GM23248 (cell line): ENCODE measurements around the gene GSTP1. TPM values are rescaled to one million over a fixed set of nuclear protein-coding genes. Genes with fewer than 3 reads are reported as not detected.

Source experiments
- DNase-seq: peaks from one replicate; pipeline ENCODE4 v3.0.0-alpha.2; 2015
- H2AFZ ChIP-seq: fragments of 200-600 bp; sonication (generic); 2 replicates; pipeline ENCODE4 v1.6.1; 2016; ENCODE audit warnings: antibody characterized with exemption
- H3F3A ChIP-seq: fragments of 200-600 bp; sonication (generic); 2 replicates; pipeline ENCODE4 v1.6.1; 2016; ENCODE audit warnings: mild to moderate bottlenecking, antibody characterized with exemption, mixed run types; ENCODE audit not compliant: insufficient read depth
- H3K27ac ChIP-seq: fragments of 200-600 bp; sonication (generic); 2 replicates; pipeline ENCODE4 v1.5.1; 2016; ENCODE audit warnings: mild to moderate bottlenecking
- H3K27me3 ChIP-seq: fragments of 200-600 bp; sonication (generic); replicated peaks from 2 replicates; pipeline ENCODE4 v1.6.1; 2016; ENCODE audit warnings: mild to moderate bottlenecking; ENCODE audit not compliant: insufficient read depth
- H3K36me3 ChIP-seq: fragments of 200-600 bp; sonication (generic); 2 replicates; pipeline ENCODE4 v1.6.1; 2016; ENCODE audit warnings: low read depth, mild to moderate bottlenecking
- H3K4me1 ChIP-seq: fragments of 200-600 bp; sonication (generic); 2 replicates; pipeline ENCODE4 v1.6.1; 2016; ENCODE audit warnings: mild to moderate bottlenecking; ENCODE audit not compliant: insufficient read depth
- H3K4me2 ChIP-seq: fragments of 200-600 bp; sonication (generic); one replicate; pipeline ENCODE4 v1.6.1; 2016; ENCODE audit warnings: mild to moderate bottlenecking; ENCODE audit not compliant: unreplicated experiment
- H3K4me3 ChIP-seq: fragments of 200-600 bp; sonication (generic); 2 replicates; pipeline ENCODE4 v1.5.1; 2016; ENCODE audit warnings: mild to moderate bottlenecking
- H3K79me2 ChIP-seq: fragments of 200-600 bp; sonication (generic); 2 replicates; pipeline ENCODE4 v1.6.1; 2016; ENCODE audit warnings: mild to moderate bottlenecking; ENCODE audit not compliant: insufficient read depth
- H3K9ac ChIP-seq: fragments of 200-600 bp; sonication (generic); 2 replicates; pipeline ENCODE4 v1.6.1; 2016; ENCODE audit warnings: mild to moderate bottlenecking
- H3K9me2 ChIP-seq: fragments of 200-600 bp; sonication (generic); 2 replicates; pipeline ENCODE4 v1.6.1; 2016; ENCODE audit warnings: mixed run types, mild to moderate bottlenecking, moderate library complexity; ENCODE audit not compliant: insufficient read depth
- H3K9me3 ChIP-seq: fragments of 200-600 bp; sonication (generic); one replicate; pipeline ENCODE4 v1.6.1; 2017; ENCODE audit warnings: low read depth
- H4K20me1 ChIP-seq: fragments of 200-600 bp; sonication (generic); 2 replicates; pipeline ENCODE4 v1.6.0; 2016; ENCODE audit not compliant: insufficient read depth
- EZH2 ChIP-seq: fragments of 200-600 bp; sonication (generic); IDR thresholded peaks from 2 replicates; pipeline ENCODE4 v1.6.1; 2018; ENCODE audit warnings: antibody characterized with exemption, mild to moderate bottlenecking; ENCODE audit not compliant: insufficient read depth, poor library complexity, severe bottlenecking
- EZH2phosphoT487 ChIP-seq: fragments of 200-600 bp; sonication (generic); IDR thresholded peaks from 2 replicates; pipeline ENCODE4 v1.6.1; 2018; ENCODE audit warnings: antibody characterized with exemption, moderate library complexity, mild to moderate bottlenecking, low read depth; ENCODE audit not compliant: insufficient read depth
- WGBS, 2 experiments: methylation state at CpG; one replicate each; pipeline ENCODE4 v1.1.6; 2015 to 2017; ENCODE audit warnings: low lambda C conversion rate in 2 of 2, low coverage in 1 of 2; ENCODE audit errors: missing lambda C conversion rate in 2 of 2; 5-methylcytosine and 5-hydroxymethylcytosine counted together
- in situ Hi-C: fragments of 300-500 bp; cut with MboI; formaldehyde crosslinking; loops from 2 replicates; pipeline ENCODE4 v1.15.0; 2020
- polyA plus RNA-seq: library from polyadenylated mRNA; unstranded; fragments of >200 nt; fragmentation: Nextera tagmentation; extraction: Ambion mirVana; gene quantifications from 2 replicates; pipeline ENCODE4 v1.2.1, GENCODE V29; 2016
- total RNA-seq: library from RNA; depleted of rRNA; stranded (reverse); fragments of >200 nt; shearing (Covaris generic); gene quantifications from 2 replicates; pipeline ENCODE4 v1.2.3, GENCODE V29; 2014

The GSTP1 gene
- total and polyA plus RNA-seq, 2 experiments from 2014 or later, result 606 to 743 TPM

DNA sequence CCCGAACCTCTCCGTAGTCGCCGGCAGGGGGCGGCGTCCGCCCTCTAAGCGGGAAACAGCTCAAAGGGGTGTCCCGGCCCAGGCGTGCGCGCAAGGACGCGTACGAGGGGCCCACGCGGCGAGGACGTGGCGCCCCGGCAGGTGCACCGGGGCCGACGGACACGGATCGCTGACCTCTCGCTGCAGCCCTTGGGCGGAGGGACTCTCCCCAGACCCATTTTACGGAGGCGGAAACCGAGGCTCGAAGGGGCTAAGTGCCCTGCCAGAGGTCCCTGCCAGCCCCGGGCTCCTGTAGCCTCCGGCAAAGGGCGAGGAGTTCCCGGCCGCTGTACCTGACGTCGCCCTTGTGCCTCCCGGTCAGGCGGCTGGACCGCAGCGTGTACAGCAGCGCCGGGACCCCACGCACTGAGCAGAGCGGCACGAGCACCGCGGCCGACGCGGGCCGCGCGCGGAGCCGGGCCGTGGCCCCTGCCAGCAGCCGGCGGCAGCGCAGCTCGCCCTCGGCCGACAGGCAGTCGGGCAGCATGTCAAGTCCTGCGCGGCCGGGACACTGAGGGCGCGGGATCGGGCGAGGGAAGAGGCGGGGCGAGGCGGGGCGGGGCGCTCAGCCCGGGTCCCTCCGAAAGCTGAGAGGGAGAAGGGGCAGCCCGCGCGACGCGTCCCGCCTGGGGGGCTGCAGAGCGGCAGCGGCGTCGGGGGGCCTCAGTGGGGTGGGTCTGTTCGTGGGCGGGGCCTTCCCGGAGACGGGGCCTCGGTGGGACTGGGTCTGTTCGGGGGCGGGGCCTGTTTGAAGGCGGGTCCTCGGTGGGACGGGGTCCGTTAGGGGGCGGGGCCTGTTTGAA is 46.0 kb downstream of the GSTP1 start, which contains the start of gene NUDT8:
TSS of gene NUDT8 (minus strand) at position 552 of the 842 bp plus-strand sequence. CDS start at position 526, 26 bp downstream.
- Histone ChIP-seq H3K36me3 (no peaks in the 10 kb centered on the region), H3K4me2 (peak within 1 kb of the TSS; percentile 88), H3K79me2 (no peaks in the 10 kb centered on the region), H3K27ac (peak within 1 kb of the TSS; percentile 33), H3K4me3 (peak within 1 kb of the TSS; percentile 79), H4K20me1 (no peaks in the 10 kb centered on the region), H3K27me3 (no peaks in the 10 kb centered on the region), H3K4me1 (no peaks in the 10 kb centered on the region), H3F3A (no peaks in the 10 kb centered on the region), H3K9me2 (no peaks in the 10 kb centered on the region), H3K9ac (peak within 1 kb of the TSS; percentile 77), H2AFZ (peak within 1 kb of the TSS; percentile 91), H3K9me3 (no peaks in the 10 kb centered on the region)
- TF ChIP-seq EZH2 (no peak), EZH2phosphoT487 (no peak)
- DNase-seq, result peak; percentile 92
- in situ Hi-C loops, result no loop called here
- 1% methylated on average over 64 to 96 of the region's 102 CpGs for WGBS, 2 experiments

DNA sequence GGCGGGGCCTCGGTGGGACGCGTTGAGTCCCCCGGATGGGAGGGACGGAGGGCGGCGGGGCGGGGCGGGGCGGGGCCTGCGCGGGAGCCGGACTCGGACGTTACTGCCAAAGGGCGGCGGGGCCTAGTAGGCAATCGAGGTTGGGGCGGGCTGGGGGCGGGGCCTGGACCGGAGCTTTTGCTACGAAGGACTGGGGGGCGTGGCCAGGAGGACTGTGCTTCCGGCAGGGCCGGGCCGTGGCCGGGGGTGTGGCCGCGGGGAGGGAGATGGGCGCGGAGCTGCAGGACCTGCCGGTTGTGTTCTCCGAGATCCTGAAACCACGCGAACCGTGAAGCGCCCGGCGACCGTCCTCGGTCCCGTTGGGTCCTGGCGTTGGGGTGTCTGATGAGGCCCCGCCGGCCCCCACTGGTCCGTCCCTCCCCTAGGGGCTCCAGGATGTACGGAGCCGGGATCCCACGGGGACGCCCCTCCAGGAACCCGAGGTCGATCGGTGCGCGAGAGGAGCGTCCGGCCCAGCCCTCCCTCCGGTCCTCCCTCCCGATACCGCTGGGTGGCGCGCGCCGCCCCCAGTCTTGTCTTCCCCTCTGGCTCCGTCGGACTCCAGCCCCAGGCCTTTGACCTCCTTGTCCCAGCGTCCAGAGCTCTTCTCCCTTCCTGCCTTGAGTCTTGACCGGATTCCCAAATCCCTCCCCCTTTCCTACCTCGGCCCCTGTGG is 46.8 kb downstream of the GSTP1 start:
- no peak for TF ChIP-seq EZH2
- no peak for TF ChIP-seq EZH2phosphoT487
- WGBS, 2 experiments, result 0 to 1% methylated on average over 2 to 64 of the region's 70 CpGs
- Histone ChIP-seq H3K4me2 (peak overlapping the region; percentile 88), H3K27me3 (no peaks in the 10 kb centered on the region), H3K79me2 (no peaks in the 10 kb centered on the region), H3K9ac (peak overlapping the region; percentile 77), H3K9me2 (no peaks in the 10 kb centered on the region), H3K36me3 (no peaks in the 10 kb centered on the region), H3K9me3 (no peaks in the 10 kb centered on the region), H2AFZ (peak overlapping the region; percentile 91), H3F3A (no peaks in the 10 kb centered on the region), H3K4me1 (no peaks in the 10 kb centered on the region), H3K27ac (peak overlapping the region; percentile 33), H4K20me1 (no peaks in the 10 kb centered on the region), H3K4me3 (peak overlapping the region; percentile 79)
- in situ Hi-C loops, result no loop called here
- DNase-seq, result peak; percentile 100

- Histone ChIP-seq H3K4me1 (no peaks in the 10 kb centered on the region), H3K79me2 (no peaks in the 10 kb centered on the region), H2AFZ (peak overlapping the region; percentile 91), H3F3A (no peaks in the 10 kb centered on the region), H3K4me2 (peak overlapping the region; percentile 88), H3K27me3 (no peaks in the 10 kb centered on the region), H4K20me1 (no peaks in the 10 kb centered on the region), H3K9ac (peak overlapping the region; percentile 77), H3K27ac (peak overlapping the region; percentile 33; the same call in 1 of the 2 replicates), H3K36me3 (no peaks in the 10 kb centered on the region), H3K4me3 (peak overlapping the region; percentile 79), H3K9me2 (no peaks in the 10 kb centered on the region), H3K9me3 (no peaks in the 10 kb centered on the region)
- no peak for TF ChIP-seq EZH2
- TF ChIP-seq EZH2phosphoT487, result no peak
- in situ Hi-C loops, result no loop called here
- no peak for DNase-seq
- WGBS, 2 experiments, result 35 to 38% methylated on average over 16 of the region's 16 CpGs
Measured at GRCh38 chr11:67630943-67631331, 47.3 kb downstream of the GSTP1 start.

- no peak overlapping the region for H3K4me3 ChIP-seq
- no peak overlapping the region for H3K4me2 ChIP-seq
- H4K20me1 ChIP-seq, result no peaks in the 10 kb centered on the region
- no peaks in the 10 kb centered on the region for H3K9me3 ChIP-seq
- no peaks in the 10 kb centered on the region for H3F3A ChIP-seq
- no peak overlapping the region for H2AFZ ChIP-seq
- H3K4me1 ChIP-seq, result no peaks in the 10 kb centered on the region
- no peaks in the 10 kb centered on the region for H3K9me2 ChIP-seq
- H3K36me3 ChIP-seq, result no peaks in the 10 kb centered on the region
- TF ChIP-seq EZH2phosphoT487 (no peak), EZH2 (no peak)
- in situ Hi-C loops, result no loop called here
- no peak overlapping the region for H3K27ac ChIP-seq
- H3K9ac ChIP-seq, result no peak overlapping the region; the same call in 1 of the 2 replicates
- no peaks in the 10 kb centered on the region for H3K79me2 ChIP-seq
- DNase-seq, result no peak
- WGBS, 2 experiments, result 70 to 72% methylated on average over 7 of the region's 7 CpGs
- no peaks in the 10 kb centered on the region for H3K27me3 ChIP-seq
Measured at GRCh38 chr11:67631411-67631810, 47.8 kb downstream of the GSTP1 start.
